WTC11 (cell line): Measurements from ENCODE around the gene FBXO24. TPM values are rescaled to one million over a fixed set of nuclear protein-coding genes. Genes with fewer than 3 reads are reported as not detected.

Experiments used
- ATAC-seq: fragments of 200-7000 bp; cut with Tn5 transposase; 2 replicates; pipeline ENCODE4 v1.10.0; 2021; ENCODE audit warnings: mild to moderate bottlenecking, moderate library complexity
- CTCF ChIA-PET: fragments of 300-600 bp; sonication (Branson Sonifier 250); formaldehyde crosslinking; loops from one replicate; lab custom pipeline; 2021; ENCODE audit warnings: antibody characterized with exemption; lab: Charles Lee
- POLR2A ChIA-PET: fragments of 350-600 bp; sonication (Branson Sonifier 250); formaldehyde crosslinking; loops from one replicate; lab custom pipeline; 2021; ENCODE audit warnings: antibody characterized with exemption; lab: Charles Lee
- DNase-seq: peaks from one replicate; pipeline ENCODE4 v3.0.0; 2021; ENCODE audit warnings: low spot score
- H3K27ac Mint-ChIP-seq: 2 replicates; pipeline ENCODE4 v1.8.0; 2021; ENCODE audit warnings: mixed read lengths
- H3K27me3 Mint-ChIP-seq: 2 replicates; pipeline ENCODE4 v1.8.0; 2021; ENCODE audit warnings: low read depth, mild to moderate bottlenecking, moderate library complexity, mixed read lengths
- H3K36me3 Mint-ChIP-seq: 2 replicates; pipeline ENCODE4 v1.8.0; 2021; ENCODE audit warnings: mixed read lengths
- H3K4me1 Mint-ChIP-seq: 2 replicates; pipeline ENCODE4 v1.8.0; 2022; ENCODE audit warnings: mixed read lengths
- H3K4me3 Mint-ChIP-seq: 2 replicates; pipeline ENCODE4 v1.8.0; 2021; ENCODE audit warnings: mild to moderate bottlenecking, moderate library complexity, mixed read lengths
- H3K9me3 Mint-ChIP-seq: 2 replicates; pipeline ENCODE4 v1.8.0; 2021; ENCODE audit warnings: mixed read lengths
- AFF4 ChIP-seq: sonication (generic); formaldehyde crosslinking; IDR thresholded peaks from 2 replicates; pipeline ENCODE4 v1.8.1; 2023; ENCODE audit warnings: mild to moderate bottlenecking, missing genetic modification reagents, borderline replicate concordance
- AR ChIP-seq: fragments of 250-450 bp; sonication (Bioruptor Pico); IDR thresholded peaks from 2 replicates; pipeline ENCODE4 v1.9.0; 2021; ENCODE audit warnings: mild to moderate bottlenecking
- ATF1 ChIP-seq: sonication (generic); formaldehyde crosslinking; IDR thresholded peaks from 2 replicates; pipeline ENCODE4 v1.8.1; 2023; ENCODE audit warnings: mild to moderate bottlenecking, moderate library complexity, missing genetic modification reagents
- ETV6 ChIP-seq: sonication (generic); formaldehyde crosslinking; IDR thresholded peaks from 2 replicates; pipeline ENCODE4 v1.8.1; 2022; ENCODE audit warnings: mild to moderate bottlenecking, missing genetic modification reagents
- FOXK1 ChIP-seq: sonication (generic); formaldehyde crosslinking; IDR thresholded peaks from 2 replicates; pipeline ENCODE4 v1.8.0; 2022; ENCODE audit warnings: mild to moderate bottlenecking, moderate library complexity, missing genetic modification reagents
- FOXP1 ChIP-seq: sonication (generic); formaldehyde crosslinking; IDR thresholded peaks from 2 replicates; pipeline ENCODE4 v1.8.0; 2022; ENCODE audit warnings: missing genetic modification reagents, mild to moderate bottlenecking, moderate library complexity, borderline replicate concordance
- IRF2 ChIP-seq: sonication (generic); formaldehyde crosslinking; IDR thresholded peaks from 2 replicates; pipeline ENCODE4 v1.8.0; 2022; ENCODE audit warnings: low read depth, missing genetic modification reagents, borderline replicate concordance
- JUN ChIP-seq: sonication (generic); formaldehyde crosslinking; IDR thresholded peaks from 2 replicates; pipeline ENCODE4 v1.8.0; 2023; ENCODE audit warnings: mild to moderate bottlenecking, missing genetic modification reagents
- MXD4 ChIP-seq: fragments of 250-450 bp; sonication (Bioruptor Pico); IDR thresholded peaks from 2 replicates; pipeline ENCODE4 v1.8.0; 2021; ENCODE audit warnings: mild to moderate bottlenecking, moderate library complexity, borderline replicate concordance
- MYBL2 ChIP-seq: sonication (generic); formaldehyde crosslinking; IDR thresholded peaks from 2 replicates; pipeline ENCODE4 v1.8.1; 2023; ENCODE audit warnings: mild to moderate bottlenecking, moderate library complexity, missing genetic modification reagents
- NR2C2 ChIP-seq: sonication (generic); formaldehyde crosslinking; IDR thresholded peaks from 2 replicates; pipeline ENCODE4 v1.8.0; 2022; ENCODE audit warnings: mild to moderate bottlenecking, missing genetic modification reagents
- NR3C1 ChIP-seq: sonication (generic); formaldehyde crosslinking; conservative IDR thresholded peaks from 2 replicates; pipeline ENCODE4 v1.8.1; 2023; ENCODE audit warnings: low read depth, mild to moderate bottlenecking, missing genetic modification reagents
- RELA ChIP-seq: sonication (generic); formaldehyde crosslinking; IDR thresholded peaks from 2 replicates; pipeline ENCODE4 v1.8.1; 2022; ENCODE audit warnings: missing genetic modification reagents, mild to moderate bottlenecking, borderline replicate concordance
- RORB ChIP-seq: fragments of 250-450 bp; sonication (Bioruptor Pico); IDR thresholded peaks from 2 replicates; pipeline ENCODE4 v1.9.0; 2021; ENCODE audit warnings: mild to moderate bottlenecking
- SMAD3 ChIP-seq: sonication (generic); formaldehyde crosslinking; IDR thresholded peaks from 2 replicates; pipeline ENCODE4 v1.8.0; 2022; ENCODE audit warnings: missing genetic modification reagents, mild to moderate bottlenecking, borderline replicate concordance
- SP1 ChIP-seq: sonication (generic); formaldehyde crosslinking; conservative IDR thresholded peaks from 2 replicates; pipeline ENCODE4 v1.8.1; 2022; ENCODE audit warnings: missing genetic modification reagents
- TCF7 ChIP-seq: sonication (generic); formaldehyde crosslinking; IDR thresholded peaks from 2 replicates; pipeline ENCODE4 v1.8.0; 2022; ENCODE audit warnings: mild to moderate bottlenecking, low read depth, missing genetic modification reagents, moderate library complexity
- TEAD1 ChIP-seq: sonication (generic); formaldehyde crosslinking; IDR thresholded peaks from 2 replicates; pipeline ENCODE4 v1.8.0; 2022; ENCODE audit warnings: mild to moderate bottlenecking, missing genetic modification reagents
- TEAD4 ChIP-seq: sonication (generic); formaldehyde crosslinking; IDR thresholded peaks from 2 replicates; pipeline ENCODE4 v1.8.0; 2022; ENCODE audit warnings: mild to moderate bottlenecking, missing genetic modification reagents
- USF2 ChIP-seq: sonication (generic); formaldehyde crosslinking; IDR thresholded peaks from 2 replicates; pipeline ENCODE4 v1.8.1; 2023; ENCODE audit warnings: mild to moderate bottlenecking, missing genetic modification reagents, moderate library complexity
- ZNF317 ChIP-seq: sonication (generic); formaldehyde crosslinking; IDR thresholded peaks from 2 replicates; pipeline ENCODE4 v1.8.1; 2023; ENCODE audit warnings: low read depth, mild to moderate bottlenecking, moderate library complexity, missing genetic modification reagents, borderline replicate concordance
- ZNF423 ChIP-seq: fragments of 250-450 bp; sonication (Bioruptor Pico); IDR thresholded peaks from 2 replicates; pipeline ENCODE4 v2.1.2; 2022; ENCODE audit warnings: mild to moderate bottlenecking, moderate library complexity
- ZNF671 ChIP-seq: fragments of 250-450 bp; sonication (Bioruptor Pico); IDR thresholded peaks from 2 replicates; pipeline ENCODE4 v1.8.0; 2021; ENCODE audit warnings: mild to moderate bottlenecking
- ZSCAN18 ChIP-seq: fragments of 250-450 bp; sonication (Bioruptor Pico); IDR thresholded peaks from 2 replicates; pipeline ENCODE4 v2.1.2; 2022; ENCODE audit warnings: mild to moderate bottlenecking, moderate library complexity
- total RNA-seq: library from RNA; stranded (reverse); gene quantifications from 3 replicates; pipeline ENCODE4 v1.2.3, GENCODE V29; 2021

The FBXO24 gene
- total RNA-seq, 1 experiment from 2014 or later, result 0.70 TPM

- TF ChIP-seq TCF7 (no peak), ZSCAN18 (CRISPR knock-in tag) (no peak), USF2 (peak; percentile 86), NR2C2 (CRISPR knock-in tag) (no peak), RELA (CRISPR knock-in tag) (peak; percentile 5; the same call in 1 of the 2 replicates), FOXK1 (CRISPR knock-in tag) (peak; percentile 58; the same call in 1 of the 2 replicates), ZNF423 (no peak), TEAD1 (0 out of 2 replicates have a peak, but pooled peaks have one; percentile 65)
Measured at GRCh38 chr7:100573691-100574361, 12.3 kb upstream of the FBXO24 start, which contains the start of gene SAP25 (continued).

- no peak overlapping the region for H3K27ac Mint-ChIP-seq
- H3K4me3 Mint-ChIP-seq, result no peak overlapping the region
- TF ChIP-seq RORB (no peak), TCF7 (no peak), IRF2 (no peak), MXD4 (CRISPR knock-in tag) (no peak), ZSCAN18 (CRISPR knock-in tag) (no peak), MYBL2 (CRISPR knock-in tag) (no peak), RELA (CRISPR knock-in tag) (no peak), TEAD4 (CRISPR knock-in tag) (no peak), AR (CRISPR knock-in tag) (no peak), SP1 (CRISPR knock-in tag) (no peak), NR3C1 (CRISPR knock-in tag) (no peak), JUN (CRISPR knock-in tag) (no peak), ETV6 (CRISPR knock-in tag) (no peak), AFF4 (CRISPR knock-in tag) (no peak), SMAD3 (CRISPR knock-in tag) (no peak), ZNF671 (no peak), ZNF317 (no peak), FOXK1 (CRISPR knock-in tag) (no peak), ATF1 (CRISPR knock-in tag) (no peak), FOXP1 (CRISPR knock-in tag) (no peak)
Measured at GRCh38 chr7:100574362-100575205, 11.5 kb upstream of the FBXO24 start.

More at GRCh38 chr7:100574362-100575205, 11.5 kb upstream of the FBXO24 start:
- CTCF ChIA-PET, result no interaction called here
- peaks cover 11% of the 10 kb centered on the region for H3K27me3 Mint-ChIP-seq
- peaks cover 7% of the 10 kb centered on the region; the same call in 1 of the 2 replicates for H3K36me3 Mint-ChIP-seq
- ATAC-seq (no peak), DNase-seq (no peak)
- H3K9me3 Mint-ChIP-seq, result no peaks in the 10 kb centered on the region
- POLR2A ChIA-PET, result no interaction called here
- H3K4me1 Mint-ChIP-seq, result peaks cover 18% of the 10 kb centered on the region
